ENCODE results near the gene SFMBT1.

DNA sequence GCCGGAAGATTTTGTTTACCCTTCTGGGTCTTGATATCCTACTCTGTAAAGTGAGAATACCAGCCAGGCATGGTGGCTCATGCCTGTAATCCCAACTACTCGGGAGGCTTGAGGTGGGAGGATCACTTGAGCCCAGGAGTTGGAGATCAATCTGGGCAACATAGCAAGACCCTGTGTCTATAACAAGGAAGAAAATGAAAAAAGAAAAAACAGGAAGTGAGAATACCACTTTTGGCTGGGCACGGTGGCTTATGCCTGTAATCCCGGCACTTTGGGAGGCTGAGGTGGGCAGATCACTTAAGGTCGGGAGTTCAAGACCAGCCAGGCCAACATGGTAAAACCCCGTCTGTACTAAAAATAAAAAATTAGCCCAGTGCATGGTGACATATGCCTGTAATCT is 36.9 kb downstream of the SFMBT1 start:
- TF ChIP-seq, protein P1, sequence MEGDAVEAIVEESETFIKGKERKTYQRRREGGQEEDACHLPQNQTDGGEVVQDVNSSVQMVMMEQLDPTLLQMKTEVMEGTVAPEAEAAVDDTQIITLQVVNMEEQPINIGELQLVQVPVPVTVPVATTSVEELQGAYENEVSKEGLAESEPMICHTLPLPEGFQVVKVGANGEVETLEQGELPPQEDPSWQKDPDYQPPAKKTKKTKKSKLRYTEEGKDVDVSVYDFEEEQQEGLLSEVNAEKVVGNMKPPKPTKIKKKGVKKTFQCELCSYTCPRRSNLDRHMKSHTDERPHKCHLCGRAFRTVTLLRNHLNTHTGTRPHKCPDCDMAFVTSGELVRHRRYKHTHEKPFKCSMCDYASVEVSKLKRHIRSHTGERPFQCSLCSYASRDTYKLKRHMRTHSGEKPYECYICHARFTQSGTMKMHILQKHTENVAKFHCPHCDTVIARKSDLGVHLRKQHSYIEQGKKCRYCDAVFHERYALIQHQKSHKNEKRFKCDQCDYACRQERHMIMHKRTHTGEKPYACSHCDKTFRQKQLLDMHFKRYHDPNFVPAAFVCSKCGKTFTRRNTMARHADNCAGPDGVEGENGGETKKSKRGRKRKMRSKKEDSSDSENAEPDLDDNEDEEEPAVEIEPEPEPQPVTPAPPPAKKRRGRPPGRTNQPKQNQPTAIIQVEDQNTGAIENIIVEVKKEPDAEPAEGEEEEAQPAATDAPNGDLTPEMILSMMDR (conservative IDR thresholded peaks at IDR 0.05; ENCODE audit: low read depth, low read length) = no peak
- no peak for TF ChIP-seq POLR2A (IDR thresholded peaks at IDR 0.05; ENCODE audit: low read depth, low read length)
- TF ChIP-seq RCOR1 (IDR thresholded peaks at IDR 0.05; ENCODE audit: insufficient replicate concordance, low read length) = no peak
- no peak for TF ChIP-seq BHLHE40 (IDR thresholded peaks at IDR 0.05; ENCODE audit: low read depth, low read length)
- TF ChIP-seq MAZ (IDR thresholded peaks at IDR 0.05; ENCODE audit: borderline replicate concordance, low read depth, low read length) = no peak
- no peak for TF ChIP-seq FOS (IDR thresholded peaks at IDR 0.05; ENCODE audit: low read depth, low read length)
- no peak for TF ChIP-seq RAD21 (IDR thresholded peaks at IDR 0.05; ENCODE audit: low read length)
- no peak for TF ChIP-seq RFX5 (IDR thresholded peaks at IDR 0.05; ENCODE audit: low read depth, low read length)
- TF ChIP-seq MXI1 (IDR thresholded peaks at IDR 0.05; ENCODE audit: borderline replicate concordance, low read depth, low read length) = no peak

All from IMR-90 (cell line).